GM23338 (cell line): ENCODE data around the gene ARF1. TPM values are rescaled to one million over a fixed set of nuclear protein-coding genes. Genes with fewer than 3 reads are reported as not detected.

Experiments
- ATAC-seq: fragments of 200-7000 bp; cut with Tn5 transposase; 3 replicates; pipeline ENCODE4 v1.9.1; 2020
- DNase-seq: peaks from one replicate; pipeline ENCODE4 v3.0.0-alpha.2; 2015; ENCODE audit warnings: low spot score
- H2AFZ ChIP-seq: fragments of 200-600 bp; sonication (generic); 2 replicates; pipeline ENCODE4 v1.8.0; 2016; ENCODE audit warnings: antibody characterized with exemption, mild to moderate bottlenecking, moderate library complexity
- H3F3A ChIP-seq: fragments of 200-600 bp; sonication (generic); replicated peaks from 2 replicates; pipeline ENCODE4 v1.8.0; 2017; ENCODE audit warnings: antibody characterized with exemption, mixed run types, low read depth
- H3K27ac ChIP-seq: fragments of 200-600 bp; sonication (generic); 2 replicates; pipeline ENCODE4 v1.6.1; 2016; ENCODE audit warnings: low read depth
- H3K27me3 ChIP-seq: fragments of 200-600 bp; sonication (generic); 2 replicates; pipeline ENCODE4 v1.8.0; 2016; ENCODE audit warnings: mild to moderate bottlenecking, mixed run types, moderate library complexity; ENCODE audit not compliant: insufficient read depth
- H3K36me3 ChIP-seq: fragments of 200-600 bp; sonication (generic); 2 replicates; pipeline ENCODE4 v1.8.0; 2016; ENCODE audit warnings: mild to moderate bottlenecking; ENCODE audit not compliant: insufficient read depth
- H3K4me1 ChIP-seq: fragments of 200-600 bp; sonication (generic); 2 replicates; pipeline ENCODE4 v1.8.0; 2016; ENCODE audit warnings: mild to moderate bottlenecking, moderate library complexity; ENCODE audit not compliant: insufficient read depth
- H3K4me2 ChIP-seq: fragments of 200-600 bp; sonication (generic); 2 replicates; pipeline ENCODE4 v1.7.1; 2017; ENCODE audit warnings: mixed run types
- H3K4me3 ChIP-seq: fragments of 200-600 bp; sonication (generic); 2 replicates; pipeline ENCODE4 v1.6.1; 2016; ENCODE audit warnings: mixed run types
- H3K79me2 ChIP-seq: fragments of 200-600 bp; sonication (generic); replicated peaks from 2 replicates; pipeline ENCODE4 v1.8.0; 2017; ENCODE audit warnings: mild to moderate bottlenecking; ENCODE audit not compliant: insufficient read depth
- H3K9me2 ChIP-seq: fragments of 200-600 bp; sonication (generic); 2 replicates; pipeline ENCODE4 v1.8.0; 2017; ENCODE audit not compliant: insufficient read depth
- H4K20me1 ChIP-seq: fragments of 200-600 bp; sonication (generic); replicated peaks from 2 replicates; pipeline ENCODE4 v1.8.0; 2017; ENCODE audit warnings: mild to moderate bottlenecking; ENCODE audit not compliant: insufficient read depth
- H3K27ac Mint-ChIP-seq: 2 replicates; pipeline ENCODE4 v1.8.0; 2020; ENCODE audit warnings: inconsistent platforms, mild to moderate bottlenecking, moderate library complexity, mixed read lengths
- H3K27me3 Mint-ChIP-seq: 3 replicates; pipeline ENCODE4 v1.8.0; 2022; ENCODE audit warnings: low read depth, mild to moderate bottlenecking, moderate library complexity, mixed read lengths, inconsistent platforms; ENCODE audit not compliant: insufficient read depth, poor library complexity
- H3K36me3 Mint-ChIP-seq: 3 replicates; pipeline ENCODE4 v1.8.0; 2021; ENCODE audit warnings: low read depth, mild to moderate bottlenecking, inconsistent platforms, moderate library complexity, mixed read lengths
- H3K4me1 Mint-ChIP-seq: 3 replicates; pipeline ENCODE4 v1.8.0; 2020; ENCODE audit warnings: mild to moderate bottlenecking, inconsistent platforms, mixed read lengths
- H3K4me3 Mint-ChIP-seq: 3 replicates; pipeline ENCODE4 v1.8.0; 2021; ENCODE audit warnings: moderate library complexity, mild to moderate bottlenecking, inconsistent platforms, mixed read lengths
- H3K9me3 Mint-ChIP-seq: 3 replicates; pipeline ENCODE4 v1.8.0; 2020; ENCODE audit warnings: moderate library complexity, mild to moderate bottlenecking, inconsistent platforms, mixed read lengths
- CREB1 ChIP-seq: fragments of 250-450 bp; sonication (Bioruptor Pico); IDR thresholded peaks from 2 replicates; pipeline ENCODE4 v1.5.0; 2020; ENCODE audit warnings: low read depth, mild to moderate bottlenecking, moderate library complexity
- CTCF ChIP-seq, 2 experiments: fragments of 200-600 bp in 1 of 2; sonication (generic) in 1 of 2; conservative IDR thresholded peaks; 2 replicates each; pipeline versions ENCODE4 v1.5.1 to v1.6.1; 2016 to 2017; ENCODE audit warnings: antibody characterized with exemption in 2 of 2, low read depth in 2 of 2, mild to moderate bottlenecking in 2 of 2, moderate library complexity in 1 of 2
- ETS1 ChIP-seq: IDR thresholded peaks from 2 replicates; pipeline ENCODE4 v1.6.1; 2016; ENCODE audit warnings: antibody characterized with exemption
- EZH2 ChIP-seq: fragments of 200-600 bp; sonication (generic); IDR thresholded peaks from one replicate; pipeline ENCODE4 v1.8.0; 2017; ENCODE audit warnings: antibody characterized with exemption, mild to moderate bottlenecking, low read depth; ENCODE audit not compliant: unreplicated experiment
- EZH2phosphoT487 ChIP-seq: fragments of 200-600 bp; sonication (generic); IDR thresholded peaks from one replicate; pipeline ENCODE4 v1.8.1; 2018; ENCODE audit warnings: antibody characterized with exemption; ENCODE audit not compliant: unreplicated experiment
- JUNB ChIP-seq: IDR thresholded peaks from one replicate; pipeline ENCODE4 v1.6.1; 2016; ENCODE audit warnings: antibody characterized with exemption; ENCODE audit not compliant: unreplicated experiment
- NANOG ChIP-seq: IDR thresholded peaks from 2 replicates; pipeline ENCODE4 v1.6.1; 2016; ENCODE audit warnings: antibody characterized with exemption, borderline replicate concordance
- POLR2AphosphoS5 ChIP-seq: IDR thresholded peaks from 2 replicates; pipeline ENCODE4 v1.6.1; 2016; ENCODE audit warnings: antibody characterized with exemption, low read depth
- REST ChIP-seq: IDR thresholded peaks from one replicate; pipeline ENCODE4 v1.6.1; 2018; ENCODE audit warnings: antibody characterized with exemption; ENCODE audit not compliant: unreplicated experiment
- STAT1 ChIP-seq: IDR thresholded peaks from one replicate; pipeline ENCODE4 v1.6.1; 2016; ENCODE audit warnings: antibody characterized with exemption; ENCODE audit not compliant: unreplicated experiment
- ZNF114 ChIP-seq: fragments of 250-450 bp; sonication (Bioruptor Pico); IDR thresholded peaks from 2 replicates; pipeline ENCODE4 v1.5.0; 2020; ENCODE audit warnings: mild to moderate bottlenecking, moderate library complexity
- ZNF331 ChIP-seq: fragments of 250-450 bp; sonication (Bioruptor Pico); IDR thresholded peaks from 2 replicates; pipeline ENCODE4 v1.5.0; 2020; ENCODE audit warnings: low read depth, mild to moderate bottlenecking, moderate library complexity
- polyA plus RNA-seq: library from polyadenylated mRNA; unstranded; fragments of >200 nt; fragmentation: Nextera tagmentation; extraction: Ambion mirVana; gene quantifications from 2 replicates; pipeline ENCODE4 v1.2.1, GENCODE V29; 2016
- total RNA-seq: library from RNA; depleted of rRNA; stranded (reverse); fragments of >200 nt; shearing (Covaris generic); gene quantifications from 2 replicates; pipeline ENCODE4 v1.2.3, GENCODE V29; 2014
- TF ChIP-seq, protein P1 (sequence below): fragments of 250-450 bp; sonication (Bioruptor Pico); IDR thresholded peaks from 2 replicates; pipeline ENCODE4 v1.5.0; 2020; ENCODE audit warnings: mild to moderate bottlenecking, moderate library complexity

The ARF1 gene
- total and polyA plus RNA-seq, 2 experiments from 2014 or later: 210 to 306 TPM

DNA sequence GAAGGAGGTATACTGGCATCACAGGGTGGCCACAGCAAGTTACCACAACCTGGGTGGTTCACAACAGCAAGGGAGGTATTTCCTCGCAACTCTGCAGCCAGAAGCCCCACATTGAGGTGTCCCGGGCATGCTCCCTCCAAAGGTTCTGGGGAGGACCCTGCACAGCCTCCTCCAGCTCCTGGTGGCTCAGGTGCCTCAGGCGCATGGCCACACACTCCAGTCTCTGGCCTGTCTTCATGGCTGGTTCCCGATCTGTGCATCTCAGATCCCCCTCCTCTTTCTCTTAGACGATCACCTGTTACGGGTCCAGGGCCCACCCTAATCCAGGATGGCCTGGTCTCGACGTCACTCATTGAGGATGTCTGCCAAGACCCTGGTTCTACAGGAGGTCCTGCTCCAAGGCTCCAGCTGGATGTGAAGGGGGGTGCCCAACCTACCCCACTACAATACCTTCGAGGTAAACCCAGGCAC lies 6.7 kb upstream of the ARF1 start (continued):
- TF ChIP-seq ETS1 (no peak), REST (no peak), ZNF331 (CRISPR knock-in tag) (no peak), EZH2phosphoT487 (no peak), EZH2 (no peak), CREB1 (CRISPR knock-in tag) (no peak), NANOG (no peak), JUNB (no peak), POLR2AphosphoS5 (no peak), STAT1 (no peak), ZNF114 (no peak), CTCF (conservative IDR thresholded peaks at IDR 0.05; ENCODE audit: low read depth in 2 of 2) (no peak)

DNA sequence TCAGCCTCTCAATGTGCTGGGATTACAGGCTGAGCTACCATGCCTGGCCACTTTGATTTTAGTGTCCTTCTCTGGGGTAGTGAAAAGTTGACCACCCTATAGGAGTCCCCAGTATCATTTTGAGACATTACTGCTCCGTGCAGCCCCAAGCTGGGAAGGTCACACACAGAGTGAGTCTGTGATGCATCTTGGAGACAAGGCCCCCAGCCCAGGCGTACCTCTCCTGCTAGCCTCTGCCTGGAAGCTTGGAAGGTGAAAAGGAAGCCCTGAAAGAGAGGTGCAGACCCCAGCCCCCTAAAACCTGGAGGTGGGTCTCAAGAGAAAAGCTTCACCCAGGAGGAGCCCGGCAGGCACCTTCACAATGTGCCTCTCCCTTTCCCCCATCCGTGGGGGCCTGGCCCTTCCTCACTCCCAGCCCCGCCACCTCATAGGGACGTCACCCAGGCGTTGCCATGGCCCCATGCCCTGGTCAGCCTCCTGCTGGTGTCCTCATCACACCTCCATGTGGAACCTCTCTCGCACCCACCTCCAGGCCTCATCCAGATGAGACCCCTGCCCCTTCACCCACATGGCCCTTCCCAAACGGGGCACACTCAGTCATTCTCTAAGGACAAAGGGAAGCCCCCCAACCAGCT lies 5.6 kb upstream of the ARF1 start:
- Histone ChIP-seq H3K4me1 (peaks cover 12% of the 10 kb centered on the region), H2AFZ (no peak overlapping the region), H3K4me3 (no peak overlapping the region), H3F3A (no peaks in the 10 kb centered on the region), H3K27ac (no peak overlapping the region), H4K20me1 (no peaks in the 10 kb centered on the region; the same call in 1 of the 2 replicates), H3K79me2 (no peaks in the 10 kb centered on the region), H3K4me2 (no peak overlapping the region), H3K9me2 (no peaks in the 10 kb centered on the region), H3K27me3 (peaks cover 98% of the 10 kb centered on the region), H3K36me3 (no peaks in the 10 kb centered on the region)
- Mint-ChIP-seq H3K27me3 (peaks cover 72% of the 10 kb centered on the region), H3K4me1 (peaks cover 11% of the 10 kb centered on the region), H3K36me3 (no peaks in the 10 kb centered on the region), H3K4me3 (no peak overlapping the region), H3K27ac (no peak overlapping the region), H3K9me3 (no peaks in the 10 kb centered on the region)
- no peak for ATAC-seq
- TF ChIP-seq, protein P1, sequence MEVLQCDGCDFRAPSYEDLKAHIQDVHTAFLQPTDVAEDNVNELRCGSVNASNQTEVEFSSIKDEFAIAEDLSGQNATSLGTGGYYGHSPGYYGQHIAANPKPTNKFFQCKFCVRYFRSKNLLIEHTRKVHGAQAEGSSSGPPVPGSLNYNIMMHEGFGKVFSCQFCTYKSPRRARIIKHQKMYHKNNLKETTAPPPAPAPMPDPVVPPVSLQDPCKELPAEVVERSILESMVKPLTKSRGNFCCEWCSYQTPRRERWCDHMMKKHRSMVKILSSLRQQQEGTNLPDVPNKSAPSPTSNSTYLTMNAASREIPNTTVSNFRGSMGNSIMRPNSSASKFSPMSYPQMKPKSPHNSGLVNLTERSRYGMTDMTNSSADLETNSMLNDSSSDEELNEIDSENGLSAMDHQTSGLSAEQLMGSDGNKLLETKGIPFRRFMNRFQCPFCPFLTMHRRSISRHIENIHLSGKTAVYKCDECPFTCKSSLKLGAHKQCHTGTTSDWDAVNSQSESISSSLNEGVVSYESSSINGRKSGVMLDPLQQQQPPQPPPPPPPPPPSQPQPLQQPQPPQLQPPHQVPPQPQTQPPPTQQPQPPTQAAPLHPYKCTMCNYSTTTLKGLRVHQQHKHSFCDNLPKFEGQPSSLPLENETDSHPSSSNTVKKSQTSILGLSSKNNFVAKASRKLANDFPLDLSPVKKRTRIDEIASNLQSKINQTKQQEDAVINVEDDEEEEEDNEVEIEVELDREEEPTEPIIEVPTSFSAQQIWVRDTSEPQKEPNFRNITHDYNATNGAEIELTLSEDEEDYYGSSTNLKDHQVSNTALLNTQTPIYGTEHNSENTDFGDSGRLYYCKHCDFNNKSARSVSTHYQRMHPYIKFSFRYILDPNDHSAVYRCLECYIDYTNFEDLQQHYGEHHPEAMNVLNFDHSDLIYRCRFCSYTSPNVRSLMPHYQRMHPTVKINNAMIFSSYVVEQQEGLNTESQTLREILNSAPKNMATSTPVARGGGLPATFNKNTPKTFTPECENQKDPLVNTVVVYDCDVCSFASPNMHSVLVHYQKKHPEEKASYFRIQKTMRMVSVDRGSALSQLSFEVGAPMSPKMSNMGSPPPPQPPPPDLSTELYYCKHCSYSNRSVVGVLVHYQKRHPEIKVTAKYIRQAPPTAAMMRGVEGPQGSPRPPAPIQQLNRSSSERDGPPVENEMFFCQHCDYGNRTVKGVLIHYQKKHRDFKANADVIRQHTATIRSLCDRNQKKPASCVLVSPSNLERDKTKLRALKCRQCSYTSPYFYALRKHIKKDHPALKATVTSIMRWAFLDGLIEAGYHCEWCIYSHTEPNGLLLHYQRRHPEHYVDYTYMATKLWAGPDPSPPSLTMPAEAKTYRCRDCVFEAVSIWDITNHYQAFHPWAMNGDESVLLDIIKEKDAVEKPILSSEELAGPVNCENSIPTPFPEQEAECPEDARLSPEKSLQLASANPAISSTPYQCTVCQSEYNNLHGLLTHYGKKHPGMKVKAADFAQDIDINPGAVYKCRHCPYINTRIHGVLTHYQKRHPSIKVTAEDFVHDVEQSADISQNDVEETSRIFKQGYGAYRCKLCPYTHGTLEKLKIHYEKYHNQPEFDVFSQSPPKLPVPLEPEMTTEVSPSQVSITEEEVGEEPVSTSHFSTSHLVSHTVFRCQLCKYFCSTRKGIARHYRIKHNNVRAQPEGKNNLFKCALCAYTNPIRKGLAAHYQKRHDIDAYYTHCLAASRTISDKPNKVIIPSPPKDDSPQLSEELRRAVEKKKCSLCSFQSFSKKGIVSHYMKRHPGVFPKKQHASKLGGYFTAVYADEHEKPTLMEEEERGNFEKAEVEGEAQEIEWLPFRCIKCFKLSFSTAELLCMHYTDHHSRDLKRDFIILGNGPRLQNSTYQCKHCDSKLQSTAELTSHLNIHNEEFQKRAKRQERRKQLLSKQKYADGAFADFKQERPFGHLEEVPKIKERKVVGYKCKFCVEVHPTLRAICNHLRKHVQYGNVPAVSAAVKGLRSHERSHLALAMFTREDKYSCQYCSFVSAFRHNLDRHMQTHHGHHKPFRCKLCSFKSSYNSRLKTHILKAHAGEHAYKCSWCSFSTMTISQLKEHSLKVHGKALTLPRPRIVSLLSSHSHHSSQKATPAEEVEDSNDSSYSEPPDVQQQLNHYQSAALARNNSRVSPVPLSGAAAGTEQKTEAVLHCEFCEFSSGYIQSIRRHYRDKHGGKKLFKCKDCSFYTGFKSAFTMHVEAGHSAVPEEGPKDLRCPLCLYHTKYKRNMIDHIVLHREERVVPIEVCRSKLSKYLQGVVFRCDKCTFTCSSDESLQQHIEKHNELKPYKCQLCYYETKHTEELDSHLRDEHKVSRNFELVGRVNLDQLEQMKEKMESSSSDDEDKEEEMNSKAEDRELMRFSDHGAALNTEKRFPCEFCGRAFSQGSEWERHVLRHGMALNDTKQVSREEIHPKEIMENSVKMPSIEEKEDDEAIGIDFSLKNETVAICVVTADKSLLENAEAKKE (CRISPR knock-in tag): no peak
- TF ChIP-seq ZNF114: no peak
- DNase-seq: no peak
